ENCODE measurements around the gene OR9Q1.
"Not testable (repeated sequence)": the region's sequence is repeated elsewhere in the genome, so short reads cannot be mapped to it uniquely, and the experiment has no call there.

The OR9Q1 gene

GRCh38 chr11:58135171-58135570 is 111.5 kb downstream of the OR9Q1 start:
- no peak for DNase-seq

DNA sequence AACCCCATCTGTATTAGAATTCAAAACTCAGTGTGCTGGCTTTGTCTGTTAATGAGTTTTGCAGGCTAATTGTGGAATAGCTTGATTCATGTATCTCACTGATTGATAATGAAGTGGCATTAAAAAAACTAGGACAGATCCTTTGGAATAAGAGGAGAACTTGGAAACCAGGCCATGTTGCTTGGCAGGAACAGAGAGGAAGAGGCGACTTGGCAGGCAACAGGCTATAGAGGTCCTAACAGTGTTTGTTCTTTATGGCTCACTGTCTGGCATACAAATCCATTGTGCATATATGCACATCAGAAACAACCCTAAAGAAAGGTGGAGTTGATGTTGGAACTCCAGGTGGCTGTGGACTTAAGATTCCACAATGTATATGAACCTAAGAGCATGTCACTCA is 119.1 kb downstream of the OR9Q1 start:
- DNase-seq = no peak

- no peak for DNase-seq
Measured at GRCh38 chr11:58152781-58153180, 129.1 kb downstream of the OR9Q1 start.

GRCh38 chr11:58164389-58164788 is 140.7 kb downstream of the OR9Q1 start:
- no peak for DNase-seq

- no peak for DNase-seq
Measured at GRCh38 chr11:58164990-58165389, 141.3 kb downstream of the OR9Q1 start.

- DNase-seq = no peak
Measured at GRCh38 chr11:58165504-58166106, 141.9 kb downstream of the OR9Q1 start.

DNA sequence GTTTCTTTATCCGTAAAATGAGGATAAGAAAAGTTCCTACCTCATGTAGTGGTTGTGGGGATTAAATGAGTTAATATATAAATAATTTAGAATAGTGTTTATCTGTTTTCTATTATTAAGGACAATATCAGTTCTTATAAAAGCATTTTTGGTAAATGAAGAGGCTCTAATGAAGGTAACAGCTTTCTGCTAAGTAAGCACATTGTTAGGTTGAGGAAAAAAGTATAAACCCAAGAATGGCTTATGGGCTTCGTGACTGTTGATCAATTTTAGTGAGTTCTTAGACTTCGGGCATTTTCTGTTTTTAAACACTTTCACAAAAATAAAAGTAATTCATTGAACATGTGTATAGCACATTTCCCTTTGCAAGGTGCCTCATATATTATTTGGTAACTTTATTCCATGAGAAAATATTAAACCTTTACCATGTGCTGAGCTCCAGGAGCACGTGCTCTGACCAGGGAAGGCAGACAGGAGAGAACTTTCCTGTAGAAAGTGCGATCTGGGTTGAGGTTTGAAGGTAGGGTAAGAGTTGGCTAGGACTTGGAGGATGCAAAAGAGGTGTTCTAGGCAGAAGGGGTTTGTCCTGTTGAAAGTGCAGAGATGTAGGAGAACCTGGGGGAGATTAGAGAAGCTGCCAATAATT is 153.9 kb downstream of the OR9Q1 start:
- DNase-seq = no peak

GRCh38 chr11:58178444-58178843 is 154.8 kb downstream of the OR9Q1 start:
- no peak for DNase-seq

DNA sequence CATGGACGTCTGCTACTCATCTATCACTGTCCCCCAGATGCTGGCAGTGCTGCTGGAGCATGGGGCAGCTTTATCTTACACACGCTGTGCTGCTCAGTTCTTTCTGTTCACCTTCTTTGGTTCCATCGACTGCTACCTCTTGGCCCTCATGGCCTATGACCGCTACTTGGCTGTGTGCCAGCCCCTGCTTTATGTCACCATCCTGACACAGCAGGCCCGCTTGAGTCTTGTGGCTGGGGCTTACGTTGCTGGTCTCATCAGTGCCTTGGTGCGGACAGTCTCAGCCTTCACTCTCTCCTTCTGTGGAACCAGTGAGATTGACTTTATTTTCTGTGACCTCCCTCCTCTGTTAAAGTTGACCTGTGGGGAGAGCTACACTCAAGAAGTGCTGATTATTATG is 156.0 kb downstream of the OR9Q1 start:
- no peak for DNase-seq

DNA sequence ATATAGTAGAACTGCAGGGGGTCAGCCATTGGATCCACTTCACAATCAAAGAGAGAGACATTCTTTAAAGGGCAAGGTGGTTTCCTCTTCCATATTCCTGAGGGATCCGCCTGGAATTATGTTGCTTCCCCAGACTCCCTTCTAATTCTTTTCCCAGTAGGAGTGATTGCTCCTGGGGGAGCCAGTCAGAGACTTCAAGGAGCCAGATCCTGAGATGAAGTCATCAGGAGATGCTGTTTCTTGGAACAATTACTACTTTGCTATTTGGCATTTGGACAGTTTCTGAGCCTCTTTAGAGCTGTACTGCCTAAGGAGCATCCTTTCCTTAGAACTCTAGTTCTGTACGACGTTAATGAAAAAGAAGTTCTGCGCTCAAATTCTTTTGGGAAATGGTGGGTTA is 163.3 kb downstream of the OR9Q1 start:
- DNase-seq = no peak

- DNase-seq = no peak
Measured at GRCh38 chr11:58188770-58189169, 165.1 kb downstream of the OR9Q1 start, which contains the start of gene OR9Q2. OR9Q2 (plus strand) TSS chr11:58189070; CDS start chr11:58190491, 1,421 bp downstream.

DNA sequence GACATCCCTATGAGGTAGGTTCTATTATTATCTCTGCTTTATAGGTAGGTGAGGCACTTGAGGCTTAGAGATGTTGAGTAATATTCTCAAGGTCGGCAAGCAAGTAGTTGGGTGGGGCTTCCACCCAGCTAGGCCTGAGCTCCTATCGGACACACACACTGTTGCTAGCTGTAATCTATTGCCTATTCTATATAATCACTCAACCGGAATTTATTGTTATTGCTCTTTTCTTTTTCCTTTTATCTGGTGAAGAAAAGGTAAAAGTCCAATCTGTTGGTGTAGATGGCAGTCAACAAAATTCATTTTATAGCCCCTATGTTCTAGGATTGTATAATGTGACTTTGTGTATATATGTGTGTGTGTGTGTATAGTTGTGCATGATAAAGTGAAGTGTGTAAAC is 168.5 kb downstream of the OR9Q1 start:
- DNase-seq = no peak

GRCh38 chr11:58193391-58193790 is 169.7 kb downstream of the OR9Q1 start:
- no peak for DNase-seq

DNA sequence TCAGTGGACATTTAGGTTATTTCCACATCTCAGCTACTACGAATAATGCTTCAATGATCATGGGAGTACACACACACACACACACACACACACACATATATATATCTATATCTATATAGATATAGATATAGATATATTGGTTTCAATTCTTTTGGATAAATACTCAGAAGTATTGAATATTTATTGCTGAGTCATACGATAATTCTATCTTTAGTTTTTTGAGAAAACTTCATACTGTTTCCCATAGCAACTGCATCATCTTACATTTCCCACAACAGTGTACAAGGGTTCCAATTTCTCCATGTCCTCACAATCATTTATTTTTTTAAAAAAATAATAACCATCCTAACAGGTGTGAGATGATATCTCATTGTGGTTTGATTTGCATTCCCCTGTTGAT is 172.3 kb downstream of the OR9Q1 start:
- DNase-seq = no peak

- no peak for DNase-seq
Measured at GRCh38 chr11:58199271-58199670, 175.6 kb downstream of the OR9Q1 start.

- DNase-seq = no peak
Measured at GRCh38 chr11:58204042-58204441, 180.4 kb downstream of the OR9Q1 start, which contains the start of gene OR1S2. OR1S2 (minus strand) TSS chr11:58204142; CDS start chr11:58204142, 0 bp downstream.

DNA sequence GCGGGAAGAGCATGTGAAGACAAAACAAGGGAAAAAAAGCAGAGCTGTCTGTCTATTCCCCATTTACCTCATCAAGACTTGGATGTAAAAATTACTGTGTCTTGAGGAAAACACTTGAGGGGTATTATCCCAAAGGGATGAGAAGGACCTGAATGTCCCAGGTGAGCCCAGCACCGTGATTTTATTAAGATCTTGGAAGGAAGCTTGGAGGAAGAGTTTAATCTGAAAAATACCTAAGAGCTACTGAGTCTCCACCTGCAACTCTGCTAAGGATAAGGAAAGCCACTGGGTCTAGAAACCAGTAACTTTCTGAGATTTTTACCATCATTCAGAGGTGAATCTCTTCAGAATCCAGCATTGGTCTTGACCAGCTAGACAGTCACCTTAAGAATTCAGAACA is 188.7 kb downstream of the OR9Q1 start, which contains the start of gene OR1S1:
Gene OR1S1 (plus strand): TSS at position 301 of the 400 bp plus-strand sequence.
- DNase-seq = not testable (repeated sequence)

- no peak for DNase-seq
Measured at GRCh38 chr11:58216476-58216875, 192.8 kb downstream of the OR9Q1 start.

DNA sequence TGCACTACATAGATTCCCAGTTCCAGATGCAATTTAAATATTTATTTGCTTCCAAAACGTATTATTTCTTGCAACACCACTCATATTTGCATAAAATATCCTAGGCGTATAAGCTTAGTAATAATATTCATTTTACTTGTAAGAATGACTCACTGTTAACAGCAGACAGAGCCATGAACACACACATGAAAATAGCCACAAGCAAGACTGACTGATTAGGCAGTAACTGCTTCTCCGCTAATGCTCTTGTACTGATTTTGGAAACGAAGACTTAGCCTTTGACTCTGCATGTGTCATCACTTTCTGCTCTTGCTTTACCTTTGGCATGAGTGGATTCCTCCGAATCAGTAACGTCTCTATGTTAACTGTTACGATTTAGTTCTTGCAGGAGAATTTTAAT is 199.0 kb downstream of the OR9Q1 start:
- no peak for DNase-seq

DNA sequence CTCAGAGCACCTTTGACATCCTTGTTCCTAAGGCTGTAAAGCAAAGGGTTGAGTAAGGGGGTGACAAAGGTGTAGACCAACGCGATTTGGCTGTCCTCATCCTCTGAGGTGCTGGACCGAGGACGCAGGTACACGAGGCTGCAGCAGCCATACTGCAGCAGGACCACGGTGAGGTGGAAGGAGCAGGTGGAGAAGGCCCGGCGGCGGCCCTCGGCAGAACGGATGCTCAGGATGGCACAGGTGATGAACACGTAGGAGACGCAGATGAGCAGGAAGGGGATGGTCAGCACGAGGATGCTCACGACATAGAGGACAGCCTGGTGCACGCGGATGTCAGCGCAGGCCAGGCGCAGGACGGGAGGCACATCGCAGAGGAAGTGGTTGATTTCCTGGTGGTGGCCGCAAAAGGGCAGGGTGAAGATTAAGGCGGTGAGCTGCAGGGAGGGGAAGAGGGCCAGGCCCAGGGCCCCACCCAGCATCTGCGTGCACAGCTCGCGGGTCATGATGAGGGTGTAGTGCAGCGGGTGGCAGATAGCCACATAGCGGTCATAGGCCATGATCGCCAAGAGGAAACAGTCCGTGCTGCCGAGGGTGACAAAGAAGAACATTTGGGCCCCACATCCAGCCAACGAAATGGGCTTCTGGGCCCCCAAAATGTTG is 204.4 kb downstream of the OR9Q1 start:
- DNase-seq = no peak
